Stomach (tissue), 9 donors: ENCODE data around the gene ATP2B3. TPM values are rescaled to one million over a fixed set of nuclear protein-coding genes. Genes with fewer than 3 reads are reported as not detected.
A peak's percentile ranks its signal among the peaks of the same experiment; 100 is the strongest.

Experiments used
- DNase-seq, 2 donors: peaks; one replicate each; pipeline versions ENCODE4 v3.0.0 to v3.0.0-alpha.2; 2013 to 2019
- H3K27ac ChIP-seq, 5 donors: fragments of 200-600 bp in 4 of 5; sonication (generic) in 4 of 5; one replicate each; pipeline ENCODE4 v1.5.1; 2013 to 2019; ENCODE audit warnings: mild to moderate bottlenecking in 1 of 5, moderate library complexity in 1 of 5
- H3K27me3 ChIP-seq, 3 donors: fragments of 200-600 bp; sonication (generic); one replicate each; pipeline ENCODE4 v1.5.1; 2017 to 2019; ENCODE audit warnings: mixed run types in 1 of 3
- H3K36me3 ChIP-seq, 4 donors: fragments of 200-600 bp; sonication (generic); 1 replicate in 3 of 4; 2 replicates in 1 of 4; pipeline ENCODE4 v1.5.1; 2016 to 2019
- H3K4me1 ChIP-seq, 4 donors: fragments of 200-600 bp; sonication (generic); one replicate each; pipeline ENCODE4 v1.5.1; 2016 to 2019
- H3K4me3 ChIP-seq, 4 donors: fragments of 200-600 bp; sonication (generic) in 3 of 4; one replicate each; pipeline ENCODE4 v1.5.1; 2016 to 2019; ENCODE audit warnings: mild to moderate bottlenecking in 1 of 4
- H3K9me3 ChIP-seq, 4 donors: fragments of 200-600 bp; sonication (generic); one replicate each; pipeline ENCODE4 v1.5.1; 2016 to 2019
- CTCF ChIP-seq, 7 experiments: fragments of 450-650 bp in 4 of 7; fragments of 200-600 bp in 3 of 7; sonication (generic) in 3 of 7; IDR thresholded peaks; one replicate each; pipeline ENCODE4 v1.5.1; 2016 to 2019; ENCODE audit warnings: antibody characterized with exemption in 7 of 7, control low read depth in 2 of 7, mild to moderate bottlenecking in 1 of 7
- EP300 ChIP-seq: sonication (generic); formaldehyde crosslinking; IDR thresholded peaks from one replicate; pipeline ENCODE4 v1.6.1; 2017; ENCODE audit warnings: antibody characterized with exemption
- POLR2A ChIP-seq, 4 donors: fragments of 450-650 bp; IDR thresholded peaks; one replicate each; pipeline ENCODE4 v1.6.1; 2016; ENCODE audit warnings: antibody characterized with exemption in 4 of 4, control low read depth in 2 of 4, mild to moderate bottlenecking in 1 of 4, moderate library complexity in 1 of 4
- POLR2AphosphoS5 ChIP-seq, 3 donors: sonication (generic); formaldehyde crosslinking; IDR thresholded peaks; one replicate each; pipeline ENCODE4 v1.6.1; 2016; ENCODE audit warnings: antibody characterized with exemption in 3 of 3
- WGBS, 5 donors: extraction: QIAGEN DNeasy Blood & Tissue Kit in 3 of 5; methylation state at CpG; one replicate each; pipeline versions ENCODE4 v1.1.5 to v1.1.7; 2013 to 2018; 5-methylcytosine and 5-hydroxymethylcytosine counted together
- intact Hi-C: fragments of 100-400 bp; cut with DNase I; formaldehyde crosslinking; loops from one replicate; pipeline ENCODE4 v1.15.1; 2023; ENCODE audit warnings: low total_unique reads
- polyA plus RNA-seq, 3 donors: library from polyadenylated mRNA; stranded (reverse); fragments of 200-250 nt; gene quantifications; one replicate each; pipeline ENCODE4 v1.2.3, GENCODE V29; 2013
- total RNA-seq, 5 donors: library from RNA; depleted of rRNA; stranded (reverse); fragments of >200 nt; gene quantifications; one replicate each; pipeline versions ENCODE4 v1.1.0 to v1.2.3, GENCODE V29; 2014 to 2016
- donor health status: healthy with polysubstance abuse.
- donor health status: Bipolar disorder and iron deficiency.
- donor health status: healthy.

The ATP2B3 gene
- total and polyA plus RNA-seq, 8 donors = 0.03 to 0.55 TPM; not detected in 6

GRCh38 chrX:153539171-153539978, 21.9 kb downstream of the ATP2B3 start:
- H3K27me3 ChIP-seq = peaks cover 0 to 11% (median 7%) of the 10 kb centered on the region in 3 donors
- H3K36me3 ChIP-seq = no peaks in the 10 kb centered on the region
- 33 to 59% (median 45%) methylated on average over 9 to 31 of the region's 31 CpGs for WGBS, 5 donors
- H3K4me1 ChIP-seq = no peaks in the 10 kb centered on the region
- H3K9me3 ChIP-seq = no peaks in the 10 kb centered on the region
- peak; percentile 67 to 82 for DNase-seq
- no peak overlapping the region for H3K4me3 ChIP-seq
- no peak for TF ChIP-seq POLR2A (IDR thresholded peaks at IDR 0.05)
- peak in 5 of 7 experiments; percentile 43 to 76 (median 72) for TF ChIP-seq CTCF (IDR thresholded peaks at IDR 0.05)
- intact Hi-C loops = no loop called here
- H3K27ac ChIP-seq = no peak overlapping the region

GRCh38 chrX:153539979-153540358, 22.5 kb downstream of the ATP2B3 start:
- Histone ChIP-seq H3K4me3 (no peak overlapping the region), H3K9me3 (no peaks in the 10 kb centered on the region), H3K27me3 (peaks cover 0 to 11% (median 7%) of the 10 kb centered on the region in 3 donors), H3K4me1 (no peaks in the 10 kb centered on the region), H3K36me3 (no peaks in the 10 kb centered on the region), H3K27ac (no peak overlapping the region)
- WGBS, 5 donors = 67 to 85% (median 72%) methylated on average over 4 to 9 of the region's 9 CpGs
- no peak for DNase-seq
- TF ChIP-seq POLR2A (IDR thresholded peaks at IDR 0.05) (no peak), POLR2AphosphoS5 (IDR thresholded peaks at IDR 0.05) (no peak), CTCF (IDR thresholded peaks at IDR 0.05) (no peak), EP300 (no peak)
- intact Hi-C loops = no loop called here

GRCh38 chrX:153544727-153545126, 27.3 kb downstream of the ATP2B3 start:
- 56 to 83% (median 66%) methylated on average over 1 to 8 of the region's 8 CpGs for WGBS, 5 donors
- TF ChIP-seq CTCF (IDR thresholded peaks at IDR 0.05) (no peak), POLR2AphosphoS5 (IDR thresholded peaks at IDR 0.05) (no peak), POLR2A (IDR thresholded peaks at IDR 0.05) (no peak)
- no peaks in the 10 kb centered on the region for H3K9me3 ChIP-seq
- no peak overlapping the region for H3K27ac ChIP-seq
- intact Hi-C loops = no loop called here
- no peaks in the 10 kb centered on the region for H3K4me1 ChIP-seq
- H3K36me3 ChIP-seq = no peaks in the 10 kb centered on the region
- H3K27me3 ChIP-seq = peaks cover 0 to 13% (median 0%) of the 10 kb centered on the region in 3 donors
- no peak overlapping the region for H3K4me3 ChIP-seq
- DNase-seq = no peak

GRCh38 chrX:153546386-153546785, 28.9 kb downstream of the ATP2B3 start:
- DNase-seq = no peak
- 66 to 84% (median 75%) methylated on average over 9 to 11 of the region's 11 CpGs; no CpG with 5 or more reads in 1 of the 5 donors for WGBS, 5 donors
- no peaks in the 10 kb centered on the region for H3K4me1 ChIP-seq
- H3K36me3 ChIP-seq = no peaks in the 10 kb centered on the region
- intact Hi-C loops = no loop called here
- H3K9me3 ChIP-seq = no peaks in the 10 kb centered on the region
- no peak for TF ChIP-seq POLR2A (IDR thresholded peaks at IDR 0.05)
- TF ChIP-seq EP300 = no peak
- no peak for TF ChIP-seq POLR2AphosphoS5 (IDR thresholded peaks at IDR 0.05)
- no peak for TF ChIP-seq CTCF (IDR thresholded peaks at IDR 0.05)
- no peak overlapping the region for H3K4me3 ChIP-seq
- H3K27me3 ChIP-seq = peaks cover 0 to 13% (median 0%) of the 10 kb centered on the region in 3 donors
- H3K27ac ChIP-seq = no peak overlapping the region
